Measurements from ENCODE around the gene PCGF2.
"Not testable (repeated sequence)": the region's sequence is repeated elsewhere in the genome, so short reads cannot be mapped to it uniquely, and the experiment has no call there.

The PCGF2 gene

GRCh38 chr17:38733982-38734973 lies 13.9 kb downstream of the PCGF2 start:
- DNase-seq, result no peak

GRCh38 chr17:38733282-38733981 lies 14.7 kb downstream of the PCGF2 start:
- DNase-seq, result no peak

- no peak for DNase-seq
Observed at GRCh38 chr17:38732376-38733281, 15.5 kb downstream of the PCGF2 start.

GRCh38 chr17:38731526-38732294 lies 16.4 kb downstream of the PCGF2 start:
- no peak for DNase-seq

- DNase-seq, result peak; percentile 75
Observed at GRCh38 chr17:38730526-38731379, 17.4 kb downstream of the PCGF2 start.

- DNase-seq, result peak; percentile 58
Observed at GRCh38 chr17:38729886-38730525, 18.1 kb downstream of the PCGF2 start, which contains the start of gene CISD3. Gene CISD3, plus strand, starts transcription at chr17:38730341. Its CDS starts 18 bp downstream, at chr17:38730359.

GRCh38 chr17:38729368-38729885 lies 18.7 kb downstream of the PCGF2 start:
- DNase-seq, result no peak

- DNase-seq, result no peak
Observed at GRCh38 chr17:38728290-38728831, 19.8 kb downstream of the PCGF2 start.

GRCh38 chr17:38727736-38728135 lies 20.4 kb downstream of the PCGF2 start:
- DNase-seq, result no peak

- DNase-seq, result not testable (repeated sequence)
Observed at GRCh38 chr17:38726145-38726544, 22.0 kb downstream of the PCGF2 start.

GRCh38 chr17:38725066-38725465 lies 23.1 kb downstream of the PCGF2 start:
- DNase-seq, result no peak

- DNase-seq, result peak; percentile 85
Observed at GRCh38 chr17:38724337-38724988, 23.7 kb downstream of the PCGF2 start.

- no peak for DNase-seq
Observed at GRCh38 chr17:38721802-38722201, 26.3 kb downstream of the PCGF2 start.

GRCh38 chr17:38720941-38721340 lies 27.2 kb downstream of the PCGF2 start:
- no peak for DNase-seq

- DNase-seq, result no peak
Observed at GRCh38 chr17:38719943-38720641, 28.0 kb downstream of the PCGF2 start.

GRCh38 chr17:38719289-38719942 lies 28.7 kb downstream of the PCGF2 start:
- no peak for DNase-seq

- DNase-seq, result no peak
Observed at GRCh38 chr17:38717139-38717745, 30.9 kb downstream of the PCGF2 start.
